Mesendoderm (in vitro differentiated cells): ENCODE data around the gene EPHB2.

Experiments
- DNase-seq: peaks from one replicate; pipeline ENCODE4 v3.0.0; 2013
- H2AK5ac ChIP-seq: 2 replicates; pipeline ENCODE4 v1.6.1; 2013; ENCODE audit warnings: low read length, inconsistent platforms
- H2BK120ac ChIP-seq: 2 replicates; pipeline ENCODE4 v1.6.1; 2013; ENCODE audit warnings: low read depth, mild to moderate bottlenecking, low read length, moderate library complexity, mixed read lengths
- H2BK15ac ChIP-seq: replicated peaks from 2 replicates; pipeline ENCODE4 v1.6.1; 2013; ENCODE audit warnings: low read depth, mild to moderate bottlenecking, moderate library complexity
- H2BK5ac ChIP-seq: 2 replicates; pipeline ENCODE4 v1.6.1; 2013; ENCODE audit warnings: low read length, inconsistent platforms
- H3K18ac ChIP-seq: 2 replicates; pipeline ENCODE4 v1.6.1; 2013; ENCODE audit warnings: mild to moderate bottlenecking, low read length, mixed read lengths
- H3K23ac ChIP-seq: one replicate; pipeline ENCODE4 v1.6.1; 2013; ENCODE audit warnings: low read length
- H3K27ac ChIP-seq: 2 replicates; pipeline ENCODE4 v1.5.1; 2013; ENCODE audit warnings: low read depth, mild to moderate bottlenecking, inconsistent platforms, low read length, moderate library complexity
- H3K27me3 ChIP-seq: 2 replicates; pipeline ENCODE4 v1.6.1; 2013; ENCODE audit warnings: low read length, control low read depth, mild to moderate bottlenecking, inconsistent platforms; ENCODE audit not compliant: insufficient read depth, poor library complexity
- H3K36me3 ChIP-seq: 2 replicates; pipeline ENCODE4 v1.6.1; 2013; ENCODE audit warnings: low read length, inconsistent platforms; ENCODE audit not compliant: control insufficient read depth, insufficient read depth
- H3K4ac ChIP-seq: one replicate; pipeline ENCODE4 v1.6.1; 2013; ENCODE audit warnings: low read depth, mild to moderate bottlenecking, low read length, moderate library complexity
- H3K4me1 ChIP-seq: 2 replicates; pipeline ENCODE4 v1.6.1; 2013; ENCODE audit warnings: low read depth, low read length, inconsistent platforms; ENCODE audit not compliant: control insufficient read depth
- H3K4me2 ChIP-seq: 2 replicates; pipeline ENCODE4 v1.6.1; 2013; ENCODE audit warnings: low read length
- H3K4me3 ChIP-seq: 2 replicates; pipeline ENCODE4 v1.5.1; 2013; ENCODE audit warnings: mild to moderate bottlenecking, low read length
- H3K56ac ChIP-seq: one replicate; pipeline ENCODE4 v1.6.1; 2013; ENCODE audit warnings: low read length
- H3K79me1 ChIP-seq: 2 replicates; pipeline ENCODE4 v1.6.1; 2013; ENCODE audit warnings: low read length, inconsistent platforms
- H3K79me2 ChIP-seq: 2 replicates; pipeline ENCODE4 v1.6.1; 2013; ENCODE audit warnings: mild to moderate bottlenecking, low read length; ENCODE audit not compliant: control insufficient read depth, insufficient read depth
- H3K9ac ChIP-seq: 2 replicates; pipeline ENCODE4 v1.6.1; 2013; ENCODE audit warnings: low read length, inconsistent platforms
- H4K5ac ChIP-seq: one replicate; pipeline ENCODE4 v1.6.1; 2013; ENCODE audit warnings: low read length
- H4K8ac ChIP-seq: one replicate; pipeline ENCODE4 v1.6.1; 2013; ENCODE audit warnings: low read depth, mild to moderate bottlenecking, control low read depth, low read length, moderate library complexity
- WGBS: extraction: QIAGEN DNeasy Blood & Tissue Kit; methylation state at CpG from one replicate; pipeline ENCODE4 v1.1.7; 2013; ENCODE audit warnings: low lambda C conversion rate, missing lambda C conversion rate; ENCODE audit not compliant: insufficient coverage; ENCODE audit errors: extremely low coverage; 5-methylcytosine and 5-hydroxymethylcytosine counted together

EPHB2 gene

GRCh38 chr1:22769932-22770331 is 59.3 kb downstream of the EPHB2 start:
- Histone ChIP-seq H3K18ac (no peak overlapping the region), H3K79me2 (no peaks in the 10 kb centered on the region), H3K79me1 (no peaks in the 10 kb centered on the region), H3K56ac (no peak overlapping the region), H4K5ac (no peak overlapping the region), H2BK5ac (no peak overlapping the region), H3K4me1 (no peaks in the 10 kb centered on the region), H3K4me3 (no peak overlapping the region), H2BK120ac (no peak overlapping the region), H3K23ac (no peak overlapping the region), H3K4ac (no peak overlapping the region), H2BK15ac (no peak overlapping the region), H3K36me3 (no peaks in the 10 kb centered on the region), H4K8ac (no peak overlapping the region), H3K27me3 (no peaks in the 10 kb centered on the region), H3K4me2 (no peak overlapping the region), H3K27ac (no peak overlapping the region), H2AK5ac (no peak overlapping the region), H3K9ac (no peak overlapping the region)
- no peak for DNase-seq
- 100% methylated on average over 6 of the region's 6 CpGs for WGBS

- Histone ChIP-seq H2BK5ac (no peak overlapping the region), H3K18ac (no peak overlapping the region), H2AK5ac (no peak overlapping the region), H3K4me2 (no peak overlapping the region), H2BK120ac (no peak overlapping the region), H3K56ac (no peak overlapping the region), H3K4me3 (no peak overlapping the region), H3K9ac (no peak overlapping the region), H4K8ac (no peak overlapping the region), H3K4me1 (no peaks in the 10 kb centered on the region), H3K27ac (no peak overlapping the region), H4K5ac (no peak overlapping the region), H2BK15ac (no peak overlapping the region), H3K79me1 (no peaks in the 10 kb centered on the region), H3K4ac (no peak overlapping the region), H3K79me2 (no peaks in the 10 kb centered on the region), H3K36me3 (no peaks in the 10 kb centered on the region), H3K27me3 (no peaks in the 10 kb centered on the region), H3K23ac (no peak overlapping the region)
- WGBS, result no CpG with 5 or more reads among the region's 13 CpGs
- DNase-seq, result no peak
These were observed 61.4 kb downstream of the EPHB2 start for GRCh38 chr1:22772014-22772413.

GRCh38 chr1:22773981-22774832 is 63.6 kb downstream of the EPHB2 start:
- no peak overlapping the region for H2BK5ac ChIP-seq
- H2BK120ac ChIP-seq, result no peak overlapping the region
- WGBS, result no CpG with 5 or more reads among the region's 17 CpGs
- no peak overlapping the region for H4K8ac ChIP-seq
- H3K27me3 ChIP-seq, result no peaks in the 10 kb centered on the region
- no peak overlapping the region for H3K4me2 ChIP-seq
- no peaks in the 10 kb centered on the region for H3K4me1 ChIP-seq
- no peaks in the 10 kb centered on the region for H3K36me3 ChIP-seq
- H2BK15ac ChIP-seq, result no peak overlapping the region
- no peak overlapping the region for H3K4me3 ChIP-seq
- H3K27ac ChIP-seq, result no peak overlapping the region
- H3K79me2 ChIP-seq, result no peaks in the 10 kb centered on the region
- no peak for DNase-seq
- H3K56ac ChIP-seq, result peak overlapping the region; percentile 15
- H3K4ac ChIP-seq, result no peak overlapping the region
- H2AK5ac ChIP-seq, result no peak overlapping the region
- no peak overlapping the region for H3K9ac ChIP-seq
- no peak overlapping the region for H3K18ac ChIP-seq
- H3K23ac ChIP-seq, result no peak overlapping the region
- no peaks in the 10 kb centered on the region for H3K79me1 ChIP-seq
- H4K5ac ChIP-seq, result no peak overlapping the region

GRCh38 chr1:22774833-22775182 is 64.2 kb downstream of the EPHB2 start:
- H3K4ac ChIP-seq, result no peak overlapping the region
- no peak overlapping the region for H3K9ac ChIP-seq

GRCh38 chr1:22775478-22775877 is 64.8 kb downstream of the EPHB2 start:
- no peak overlapping the region for H3K27ac ChIP-seq

More at GRCh38 chr1:22774833-22775182, 64.2 kb downstream of the EPHB2 start:
- DNase-seq, result no peak
- Histone ChIP-seq H3K18ac (no peak overlapping the region), H3K79me1 (no peaks in the 10 kb centered on the region), H4K8ac (no peak overlapping the region), H2AK5ac (no peak overlapping the region), H3K4me2 (no peak overlapping the region), H3K27me3 (no peaks in the 10 kb centered on the region), H3K79me2 (no peaks in the 10 kb centered on the region), H2BK120ac (no peak overlapping the region), H2BK5ac (no peak overlapping the region), H3K36me3 (no peaks in the 10 kb centered on the region), H3K56ac (peak overlapping the region; percentile 15), H3K23ac (no peak overlapping the region), H3K27ac (no peak overlapping the region), H2BK15ac (no peak overlapping the region), H3K4me3 (no peak overlapping the region), H4K5ac (no peak overlapping the region), H3K4me1 (no peaks in the 10 kb centered on the region)

More at GRCh38 chr1:22775478-22775877, 64.8 kb downstream of the EPHB2 start:
- Histone ChIP-seq H3K4ac (no peak overlapping the region), H3K36me3 (no peaks in the 10 kb centered on the region), H3K4me1 (no peaks in the 10 kb centered on the region), H3K23ac (no peak overlapping the region), H4K5ac (no peak overlapping the region), H2AK5ac (no peak overlapping the region), H2BK120ac (no peak overlapping the region), H3K27me3 (no peaks in the 10 kb centered on the region), H3K79me2 (no peaks in the 10 kb centered on the region), H4K8ac (no peak overlapping the region), H3K79me1 (no peaks in the 10 kb centered on the region), H3K4me2 (no peak overlapping the region), H2BK5ac (no peak overlapping the region), H3K9ac (no peak overlapping the region), H3K18ac (no peak overlapping the region), H3K4me3 (no peak overlapping the region), H3K56ac (no peak overlapping the region), H2BK15ac (no peak overlapping the region)
- no peak for DNase-seq
- no CpG with 5 or more reads among the region's 7 CpGs for WGBS
